GM20000 (cell line): Measurements from ENCODE around the gene POLR3B.

ENCODE experiments used
- DNase-seq: peaks from one replicate; pipeline ENCODE4 v3.0.0; 2012; ENCODE audit warnings: low spot score
- TF ChIP-seq, protein P1 (sequence below): IDR thresholded peaks from 2 replicates; pipeline ENCODE4 v1.5.1; 2012; ENCODE audit warnings: mild to moderate bottlenecking, control low read depth; ENCODE audit errors: extremely low read depth, missing control alignments

Gene POLR3B

GRCh38 chr12:106551410-106551809, 193.9 kb downstream of the POLR3B start:
- DNase-seq: no peak

DNA sequence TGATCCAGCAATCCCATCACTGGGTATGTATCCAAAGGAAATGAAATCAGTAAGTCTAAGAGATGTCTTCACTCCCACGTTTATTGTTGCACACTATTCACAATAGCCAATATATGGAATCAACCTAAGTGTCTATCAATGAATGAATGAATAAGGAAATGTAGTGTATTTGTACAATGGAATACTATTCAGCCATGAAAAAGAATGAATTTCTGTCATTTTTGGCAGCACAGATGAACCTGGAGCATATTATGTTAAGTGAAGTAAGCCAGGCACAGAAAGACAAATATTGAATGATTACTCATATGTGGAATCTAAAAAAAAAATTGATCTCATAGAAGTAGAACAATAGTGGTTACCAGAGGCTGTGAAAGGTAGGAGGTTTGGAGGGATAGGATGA, 194.7 kb downstream of the POLR3B start:
- no peak for DNase-seq
- TF ChIP-seq, protein P1, sequence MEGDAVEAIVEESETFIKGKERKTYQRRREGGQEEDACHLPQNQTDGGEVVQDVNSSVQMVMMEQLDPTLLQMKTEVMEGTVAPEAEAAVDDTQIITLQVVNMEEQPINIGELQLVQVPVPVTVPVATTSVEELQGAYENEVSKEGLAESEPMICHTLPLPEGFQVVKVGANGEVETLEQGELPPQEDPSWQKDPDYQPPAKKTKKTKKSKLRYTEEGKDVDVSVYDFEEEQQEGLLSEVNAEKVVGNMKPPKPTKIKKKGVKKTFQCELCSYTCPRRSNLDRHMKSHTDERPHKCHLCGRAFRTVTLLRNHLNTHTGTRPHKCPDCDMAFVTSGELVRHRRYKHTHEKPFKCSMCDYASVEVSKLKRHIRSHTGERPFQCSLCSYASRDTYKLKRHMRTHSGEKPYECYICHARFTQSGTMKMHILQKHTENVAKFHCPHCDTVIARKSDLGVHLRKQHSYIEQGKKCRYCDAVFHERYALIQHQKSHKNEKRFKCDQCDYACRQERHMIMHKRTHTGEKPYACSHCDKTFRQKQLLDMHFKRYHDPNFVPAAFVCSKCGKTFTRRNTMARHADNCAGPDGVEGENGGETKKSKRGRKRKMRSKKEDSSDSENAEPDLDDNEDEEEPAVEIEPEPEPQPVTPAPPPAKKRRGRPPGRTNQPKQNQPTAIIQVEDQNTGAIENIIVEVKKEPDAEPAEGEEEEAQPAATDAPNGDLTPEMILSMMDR: no peak

More at GRCh38 chr12:106551410-106551809, 193.9 kb downstream of the POLR3B start:
- TF ChIP-seq, protein P1: no peak
